ENCODE data around the gene CLEC1A. TPM values are rescaled to one million over a fixed set of nuclear protein-coding genes. Genes with fewer than 3 reads are reported as not detected.

CLEC1A gene
- total RNA-seq, 1 donor from 2014 or later: 20.0 TPM

GRCh38 chr12:10101648-10102220 is 2.9 kb upstream of the CLEC1A start:
- no peak for DNase-seq (ENCODE audit: extremely low read depth, low read depth, low spot score)

- DNase-seq (ENCODE audit: extremely low read depth, low read depth, low spot score): no peak
Measured at GRCh38 chr12:10101042-10101579, 2.3 kb upstream of the CLEC1A start.

- DNase-seq (ENCODE audit: extremely low read depth, low read depth, low spot score): peak; percentile 27
Measured at GRCh38 chr12:10097521-10097920, 1.3 kb downstream of the CLEC1A start.

GRCh38 chr12:10095971-10096370 is 2.8 kb downstream of the CLEC1A start:
- DNase-seq (ENCODE audit: extremely low read depth, low read depth, low spot score): no peak

GRCh38 chr12:10094646-10095395 is 4.0 kb downstream of the CLEC1A start:
- no peak for DNase-seq (ENCODE audit: extremely low read depth, low read depth, low spot score)

GRCh38 chr12:10088955-10089900 is 9.6 kb downstream of the CLEC1A start:
- DNase-seq (ENCODE audit: extremely low read depth, low read depth, low spot score): no peak

- DNase-seq (ENCODE audit: extremely low read depth, low read depth, low spot score): no peak
Measured at GRCh38 chr12:10088031-10088430, 10.8 kb downstream of the CLEC1A start.

GRCh38 chr12:10086387-10086786 is 12.4 kb downstream of the CLEC1A start:
- no peak for DNase-seq (ENCODE audit: extremely low read depth, low read depth, low spot score)

- no peak for DNase-seq (ENCODE audit: extremely low read depth, low read depth, low spot score)
Measured at GRCh38 chr12:10084733-10085132, 14.1 kb downstream of the CLEC1A start.

- no peak for DNase-seq (ENCODE audit: extremely low read depth, low read depth, low spot score)
Measured at GRCh38 chr12:10082117-10082874, 16.5 kb downstream of the CLEC1A start.

GRCh38 chr12:10075451-10075850 is 23.3 kb downstream of the CLEC1A start:
- no peak for DNase-seq (ENCODE audit: extremely low read depth, low read depth, low spot score)

GRCh38 chr12:10073261-10073660 is 25.5 kb downstream of the CLEC1A start:
- no peak for DNase-seq (ENCODE audit: extremely low read depth, low read depth, low spot score)

GRCh38 chr12:10072131-10072530 is 26.7 kb downstream of the CLEC1A start:
- DNase-seq (ENCODE audit: extremely low read depth, low read depth, low spot score): no peak

GRCh38 chr12:10070380-10070779 is 28.4 kb downstream of the CLEC1A start:
- no peak for DNase-seq (ENCODE audit: extremely low read depth, low read depth, low spot score)

GRCh38 chr12:10069976-10070375 is 28.8 kb downstream of the CLEC1A start:
- no peak for DNase-seq (ENCODE audit: extremely low read depth, low read depth, low spot score)

- peak; percentile 90 for DNase-seq (ENCODE audit: extremely low read depth, low read depth, low spot score)
Measured at GRCh38 chr12:10069099-10069498, 29.7 kb downstream of the CLEC1A start.

- DNase-seq (ENCODE audit: extremely low read depth, low read depth, low spot score): peak; percentile 31
Measured at GRCh38 chr12:10068644-10069043, 30.1 kb downstream of the CLEC1A start.

GRCh38 chr12:10067942-10068341 is 30.8 kb downstream of the CLEC1A start:
- DNase-seq (ENCODE audit: extremely low read depth, low read depth, low spot score): peak; percentile 93

- DNase-seq (ENCODE audit: extremely low read depth, low read depth, low spot score): peak; percentile 78
Measured at GRCh38 chr12:10067264-10067663, 31.5 kb downstream of the CLEC1A start.

- DNase-seq (ENCODE audit: extremely low read depth, low read depth, low spot score): no peak
Measured at GRCh38 chr12:10065241-10065640, 33.5 kb downstream of the CLEC1A start.
